ENCODE measurements around the gene TNS3. TPM values are rescaled to one million over a fixed set of nuclear protein-coding genes. Genes with fewer than 3 reads are reported as not detected.

Gene TNS3
- total and polyA plus RNA-seq, 4 donors, result 58.6 to 117 (median 74.7) TPM

GRCh38 chr7:47493976-47494911, 87.7 kb downstream of the TNS3 start:
- peak overlapping the region; percentile 54 for H3K27ac ChIP-seq (ENCODE audit: low read depth, low read length)
- H3K4me3 ChIP-seq (ENCODE audit: low read depth, low read length), result no peak overlapping the region
- peaks cover 70% of the 10 kb centered on the region for H3K4me1 ChIP-seq (ENCODE audit: control insufficient read depth, insufficient read depth, low read length)
- peaks cover 18% of the 10 kb centered on the region for H3K36me3 ChIP-seq (ENCODE audit: control insufficient read depth, insufficient read depth, low read length)
- no peaks in the 10 kb centered on the region for H3K27me3 ChIP-seq (ENCODE audit: control insufficient read depth, insufficient read depth, low read length)
- H3K9me3 ChIP-seq (ENCODE audit: control insufficient read depth, insufficient read depth, low read length), result no peaks in the 10 kb centered on the region
- WGBS (ENCODE audit: insufficient coverage), result 39% methylated on average over 6 of the region's 14 CpGs
- DNase-seq (ENCODE audit: low read depth in 4 of 6, low spot score in 6 of 6), result peak in 1 of 6 donors; percentile 57

DNA sequence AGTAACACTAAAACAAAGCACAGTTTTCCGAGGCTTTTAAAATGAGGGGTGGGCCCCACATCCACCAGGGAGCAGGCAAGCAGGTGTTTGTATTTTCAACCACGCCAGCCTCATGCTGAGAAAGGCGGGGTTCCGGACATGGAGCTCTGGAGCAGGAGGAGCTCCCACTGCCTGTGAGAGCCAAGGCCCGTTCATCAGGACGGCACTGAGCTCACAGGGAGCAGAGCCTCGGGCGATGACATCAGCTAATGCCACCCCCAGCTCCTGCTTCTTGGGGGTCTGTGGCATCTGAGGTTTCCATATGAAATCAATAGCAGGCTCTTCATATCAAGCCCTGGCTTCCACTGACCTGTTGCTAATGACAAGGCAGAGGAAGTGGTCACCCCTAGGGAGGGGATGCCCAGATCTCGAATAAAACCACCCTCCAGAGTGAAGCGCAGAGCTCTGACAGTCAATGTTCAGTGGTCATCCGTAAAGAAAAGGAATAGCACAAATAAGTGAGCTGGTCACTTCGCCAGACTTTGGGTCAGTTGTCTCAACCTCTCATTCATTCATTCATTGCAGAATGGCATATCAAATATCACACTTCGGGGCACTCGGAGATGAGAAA, 89.1 kb downstream of the TNS3 start:
- H3K4me3 ChIP-seq (ENCODE audit: low read depth, low read length), result no peak overlapping the region
- H3K36me3 ChIP-seq (ENCODE audit: control insufficient read depth, insufficient read depth, low read length), result peaks cover 15% of the 10 kb centered on the region
- H3K9me3 ChIP-seq (ENCODE audit: control insufficient read depth, insufficient read depth, low read length), result no peaks in the 10 kb centered on the region
- H3K27ac ChIP-seq (ENCODE audit: low read depth, low read length), result no peak overlapping the region
- WGBS (ENCODE audit: insufficient coverage), result 39% methylated on average over 7 of the region's 14 CpGs
- DNase-seq (ENCODE audit: low read depth in 4 of 6, low spot score in 6 of 6), result no peak
- peaks cover 70% of the 10 kb centered on the region for H3K4me1 ChIP-seq (ENCODE audit: control insufficient read depth, insufficient read depth, low read length)
- H3K27me3 ChIP-seq (ENCODE audit: control insufficient read depth, insufficient read depth, low read length), result no peaks in the 10 kb centered on the region

- no peaks in the 10 kb centered on the region for H3K27me3 ChIP-seq (ENCODE audit: control insufficient read depth, insufficient read depth, low read length)
- peaks cover 53% of the 10 kb centered on the region for H3K4me1 ChIP-seq (ENCODE audit: control insufficient read depth, insufficient read depth, low read length)
- no peak overlapping the region for H3K27ac ChIP-seq (ENCODE audit: low read depth, low read length)
- no peaks in the 10 kb centered on the region for H3K9me3 ChIP-seq (ENCODE audit: control insufficient read depth, insufficient read depth, low read length)
- peaks cover 12% of the 10 kb centered on the region for H3K36me3 ChIP-seq (ENCODE audit: control insufficient read depth, insufficient read depth, low read length)
- DNase-seq (ENCODE audit: low read depth in 4 of 6, low spot score in 6 of 6), result no peak
- WGBS (ENCODE audit: insufficient coverage), result 92% methylated on average over 20 of the region's 24 CpGs
- H3K4me3 ChIP-seq (ENCODE audit: low read depth, low read length), result no peak overlapping the region
Measured at GRCh38 chr7:47490501-47491265, 91.2 kb downstream of the TNS3 start.

GRCh38 chr7:47489624-47490023, 92.3 kb downstream of the TNS3 start:
- no peak overlapping the region for H3K27ac ChIP-seq (ENCODE audit: low read depth, low read length)
- 81% methylated on average over 6 of the region's 7 CpGs for WGBS (ENCODE audit: insufficient coverage)

DNA sequence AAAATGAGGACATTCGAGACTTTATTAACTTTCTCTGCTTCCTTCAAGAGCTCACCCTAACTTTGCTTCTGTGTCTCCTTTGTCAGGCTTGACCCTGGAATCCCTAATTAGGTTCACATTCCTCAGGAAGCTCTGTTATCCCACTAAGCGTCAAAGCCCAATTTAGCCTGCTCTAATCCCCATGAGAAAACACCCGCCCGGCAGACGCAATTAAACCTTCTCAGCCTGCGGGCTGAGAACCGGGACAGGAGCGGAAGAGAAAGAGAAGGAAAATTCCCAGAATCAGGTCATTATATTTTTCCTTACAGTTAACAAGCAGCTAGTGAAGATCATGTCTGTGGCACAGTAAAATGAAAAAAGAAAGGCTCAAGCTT, 93.0 kb downstream of the TNS3 start:
- no peak overlapping the region for H3K4me3 ChIP-seq (ENCODE audit: low read depth, low read length)
- 92% methylated on average over 1 of the region's 8 CpGs for WGBS (ENCODE audit: insufficient coverage)
- no peaks in the 10 kb centered on the region for H3K9me3 ChIP-seq (ENCODE audit: control insufficient read depth, insufficient read depth, low read length)
- H3K4me1 ChIP-seq (ENCODE audit: control insufficient read depth, insufficient read depth, low read length), result peaks cover 57% of the 10 kb centered on the region
- no peak overlapping the region for H3K27ac ChIP-seq (ENCODE audit: low read depth, low read length)
- no peaks in the 10 kb centered on the region for H3K27me3 ChIP-seq (ENCODE audit: control insufficient read depth, insufficient read depth, low read length)
- H3K36me3 ChIP-seq (ENCODE audit: control insufficient read depth, insufficient read depth, low read length), result peaks cover 14% of the 10 kb centered on the region
- DNase-seq (ENCODE audit: low read depth in 4 of 6, low spot score in 6 of 6), result no peak

More at GRCh38 chr7:47489624-47490023, 92.3 kb downstream of the TNS3 start:
- H3K9me3 ChIP-seq (ENCODE audit: control insufficient read depth, insufficient read depth, low read length), result no peaks in the 10 kb centered on the region
- H3K4me1 ChIP-seq (ENCODE audit: control insufficient read depth, insufficient read depth, low read length), result peaks cover 53% of the 10 kb centered on the region
- DNase-seq (ENCODE audit: low read depth in 4 of 6, low spot score in 6 of 6), result no peak
- H3K27me3 ChIP-seq (ENCODE audit: control insufficient read depth, insufficient read depth, low read length), result no peaks in the 10 kb centered on the region
- no peak overlapping the region for H3K4me3 ChIP-seq (ENCODE audit: low read depth, low read length)
- H3K36me3 ChIP-seq (ENCODE audit: control insufficient read depth, insufficient read depth, low read length), result peaks cover 14% of the 10 kb centered on the region

GRCh38 chr7:47488201-47488968, 93.5 kb downstream of the TNS3 start:
- Histone ChIP-seq H3K27me3 (ENCODE audit: control insufficient read depth, insufficient read depth, low read length) (no peaks in the 10 kb centered on the region), H3K4me3 (ENCODE audit: low read depth, low read length) (no peak overlapping the region), H3K36me3 (ENCODE audit: control insufficient read depth, insufficient read depth, low read length) (peaks cover 14% of the 10 kb centered on the region), H3K4me1 (ENCODE audit: control insufficient read depth, insufficient read depth, low read length) (peaks cover 62% of the 10 kb centered on the region), H3K27ac (ENCODE audit: low read depth, low read length) (peak overlapping the region; percentile 7), H3K9me3 (ENCODE audit: control insufficient read depth, insufficient read depth, low read length) (no peaks in the 10 kb centered on the region)
- DNase-seq (ENCODE audit: low read depth in 4 of 6, low spot score in 6 of 6), result no peak
- 87% methylated on average over 7 of the region's 12 CpGs for WGBS (ENCODE audit: insufficient coverage)

GRCh38 chr7:47485640-47486435, 96.1 kb downstream of the TNS3 start:
- DNase-seq (ENCODE audit: low read depth in 4 of 6, low spot score in 6 of 6), result no peak
- Histone ChIP-seq H3K4me1 (ENCODE audit: control insufficient read depth, insufficient read depth, low read length) (peaks cover 60% of the 10 kb centered on the region), H3K36me3 (ENCODE audit: control insufficient read depth, insufficient read depth, low read length) (peaks cover 9% of the 10 kb centered on the region), H3K9me3 (ENCODE audit: control insufficient read depth, insufficient read depth, low read length) (no peaks in the 10 kb centered on the region), H3K27me3 (ENCODE audit: control insufficient read depth, insufficient read depth, low read length) (no peaks in the 10 kb centered on the region), H3K4me3 (ENCODE audit: low read depth, low read length) (no peak overlapping the region), H3K27ac (ENCODE audit: low read depth, low read length) (peak overlapping the region; percentile 58)
- WGBS (ENCODE audit: insufficient coverage), result 64% methylated on average over 7 of the region's 9 CpGs

DNA sequence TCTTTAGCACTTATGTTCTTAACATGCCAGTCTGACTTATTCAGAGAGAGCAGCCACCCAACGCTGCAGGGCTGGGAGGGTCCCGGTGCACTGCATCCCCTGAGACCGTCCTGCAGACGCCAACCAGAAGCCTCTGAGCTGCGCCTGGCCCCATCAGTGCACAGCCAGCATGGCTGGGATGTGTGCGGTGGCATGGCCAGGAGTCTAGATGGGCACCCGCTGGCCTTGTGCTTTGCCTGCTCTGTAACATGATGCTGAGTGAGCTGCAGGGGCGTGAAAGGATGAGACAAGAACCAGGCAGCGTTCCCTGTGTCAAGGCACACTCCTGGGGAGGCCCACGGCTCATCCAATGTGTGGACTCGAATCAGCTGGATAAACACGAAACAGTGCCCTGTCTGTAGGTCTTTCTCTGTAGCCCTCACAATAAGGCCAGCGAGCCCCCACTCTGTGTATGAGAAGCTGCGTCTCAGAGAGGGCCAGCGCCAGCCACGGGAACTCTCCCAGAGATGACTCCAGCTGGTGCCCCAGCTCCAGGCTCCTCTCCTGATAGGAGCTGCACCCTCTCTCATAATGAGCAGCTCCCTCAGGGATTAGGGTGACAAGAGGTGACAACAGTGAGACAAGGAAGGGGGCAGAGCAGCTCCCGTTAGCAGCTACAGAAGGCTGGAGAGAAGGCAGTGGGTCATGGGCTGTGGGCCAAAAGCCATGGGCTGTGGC, 96.8 kb downstream of the TNS3 start:
- H3K27me3 ChIP-seq (ENCODE audit: control insufficient read depth, insufficient read depth, low read length), result no peaks in the 10 kb centered on the region
- H3K4me3 ChIP-seq (ENCODE audit: low read depth, low read length), result no peak overlapping the region
- H3K9me3 ChIP-seq (ENCODE audit: control insufficient read depth, insufficient read depth, low read length), result no peaks in the 10 kb centered on the region
- peak overlapping the region; percentile 58 for H3K27ac ChIP-seq (ENCODE audit: low read depth, low read length)
- H3K4me1 ChIP-seq (ENCODE audit: control insufficient read depth, insufficient read depth, low read length), result peaks cover 60% of the 10 kb centered on the region
- 78% methylated on average over 17 of the region's 17 CpGs for WGBS (ENCODE audit: insufficient coverage)
- peaks cover 8% of the 10 kb centered on the region for H3K36me3 ChIP-seq (ENCODE audit: control insufficient read depth, insufficient read depth, low read length)
- DNase-seq (ENCODE audit: low read depth in 4 of 6, low spot score in 6 of 6), result peak in 1 of 6 donors; percentile 46
